MCF 10A (cell line): ENCODE measurements around the gene C6orf47. TPM values are rescaled to one million over a fixed set of nuclear protein-coding genes. Genes with fewer than 3 reads are reported as not detected.

Source experiments
- BruUV-seq: library from RNA; stranded (reverse); fragments of 400-500 nt; replicated peaks from 2 replicates; lab custom pipeline; 2021; lab: Mats Ljungman, UMichigan
- CTCF ChIA-PET: fragments of 300-600 bp; sonication (Branson Sonifier 250); formaldehyde crosslinking; extraction: SDS; loops from one replicate; lab custom pipeline; 2021; ENCODE audit warnings: antibody characterized with exemption, inconsistent platforms; lab: Yijun Ruan, JAX
- POLR2A ChIA-PET: fragments of 300-600, 350-650 bp; sonication (Branson Sonifier 250); formaldehyde crosslinking; extraction: SDS; loops from one replicate; lab custom pipeline; 2020; ENCODE audit warnings: antibody characterized with exemption, inconsistent platforms; lab: Yijun Ruan, JAX
- DNase-seq: peaks from one replicate; pipeline ENCODE4 v3.0.0-alpha.2; 2018; ENCODE audit not compliant: unreplicated experiment
- H3K27ac Mint-ChIP-seq: one replicate; pipeline ENCODE4 v1.8.0; 2022; ENCODE audit warnings: mild to moderate bottlenecking, low read depth, mixed read lengths; ENCODE audit not compliant: unreplicated experiment
- H3K27me3 Mint-ChIP-seq: one replicate; pipeline ENCODE4 v1.8.0; 2022; ENCODE audit warnings: mixed read lengths; ENCODE audit not compliant: insufficient read depth, unreplicated experiment
- H3K36me3 Mint-ChIP-seq: one replicate; pipeline ENCODE4 v1.8.0; 2022; ENCODE audit warnings: mild to moderate bottlenecking, moderate library complexity, mixed read lengths; ENCODE audit not compliant: insufficient read depth, unreplicated experiment
- H3K4me1 Mint-ChIP-seq: one replicate; pipeline ENCODE4 v1.8.0; 2022; ENCODE audit warnings: mixed read lengths; ENCODE audit not compliant: insufficient read depth, unreplicated experiment
- H3K4me3 Mint-ChIP-seq: one replicate; pipeline ENCODE4 v1.8.0; 2022; ENCODE audit warnings: mild to moderate bottlenecking, moderate library complexity, mixed read lengths; ENCODE audit not compliant: unreplicated experiment
- H3K9me3 Mint-ChIP-seq: one replicate; pipeline ENCODE4 v1.8.0; 2022; ENCODE audit warnings: mixed read lengths; ENCODE audit not compliant: unreplicated experiment
- intact Hi-C: fragments of 100-400 bp; cut with micrococcal nuclease; formaldehyde crosslinking; loops from 2 replicates; pipeline ENCODE4 v1.14.1; 2022
- total RNA-seq: library from RNA; stranded (reverse); gene quantifications from 2 replicates; pipeline ENCODE4 v1.2.3, GENCODE V29; 2022
- TF ChIP-seq, protein P1 (sequence below): fragments of 200-600 bp; IDR thresholded peaks from one replicate; pipeline ENCODE4 v1.8.0; 2022; ENCODE audit warnings: antibody characterized with exemption, mild to moderate bottlenecking; ENCODE audit not compliant: unreplicated experiment

C6orf47 gene
- total RNA-seq, 1 experiment from 2014 or later = 15.5 TPM

DNA sequence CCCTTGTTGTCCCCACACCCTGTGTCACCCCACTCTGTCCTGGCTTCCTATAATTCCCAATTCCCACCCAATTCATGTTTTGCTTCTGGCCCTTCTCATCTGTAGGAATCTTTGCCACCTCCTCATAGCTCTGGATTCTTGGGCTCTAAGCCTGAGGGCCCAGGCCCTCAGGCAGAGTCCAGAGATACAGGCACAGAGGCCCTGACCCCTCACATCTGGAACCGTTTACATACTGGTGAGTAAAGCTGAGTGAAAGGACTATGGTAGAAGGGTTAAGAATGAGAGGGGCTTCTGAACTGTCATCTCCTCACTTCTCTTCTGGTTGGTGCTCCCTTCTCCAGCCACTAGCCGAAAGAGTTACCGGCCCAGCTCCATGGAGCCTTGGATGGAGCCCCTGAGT is 26.4 kb downstream of the C6orf47 start:
- intact Hi-C loops = no loop called here
- BruUV-seq = no TSS peak
- no peak for DNase-seq
- H3K27ac Mint-ChIP-seq = no peak overlapping the region
- no peaks in the 10 kb centered on the region for H3K4me1 Mint-ChIP-seq
- H3K36me3 Mint-ChIP-seq = peaks cover 93% of the 10 kb centered on the region
- TF ChIP-seq, protein P1, sequence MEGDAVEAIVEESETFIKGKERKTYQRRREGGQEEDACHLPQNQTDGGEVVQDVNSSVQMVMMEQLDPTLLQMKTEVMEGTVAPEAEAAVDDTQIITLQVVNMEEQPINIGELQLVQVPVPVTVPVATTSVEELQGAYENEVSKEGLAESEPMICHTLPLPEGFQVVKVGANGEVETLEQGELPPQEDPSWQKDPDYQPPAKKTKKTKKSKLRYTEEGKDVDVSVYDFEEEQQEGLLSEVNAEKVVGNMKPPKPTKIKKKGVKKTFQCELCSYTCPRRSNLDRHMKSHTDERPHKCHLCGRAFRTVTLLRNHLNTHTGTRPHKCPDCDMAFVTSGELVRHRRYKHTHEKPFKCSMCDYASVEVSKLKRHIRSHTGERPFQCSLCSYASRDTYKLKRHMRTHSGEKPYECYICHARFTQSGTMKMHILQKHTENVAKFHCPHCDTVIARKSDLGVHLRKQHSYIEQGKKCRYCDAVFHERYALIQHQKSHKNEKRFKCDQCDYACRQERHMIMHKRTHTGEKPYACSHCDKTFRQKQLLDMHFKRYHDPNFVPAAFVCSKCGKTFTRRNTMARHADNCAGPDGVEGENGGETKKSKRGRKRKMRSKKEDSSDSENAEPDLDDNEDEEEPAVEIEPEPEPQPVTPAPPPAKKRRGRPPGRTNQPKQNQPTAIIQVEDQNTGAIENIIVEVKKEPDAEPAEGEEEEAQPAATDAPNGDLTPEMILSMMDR = no peak
- H3K9me3 Mint-ChIP-seq = no peaks in the 10 kb centered on the region
- POLR2A ChIA-PET = interaction anchor here (1.0 to 3.0 kb wide), 2 partner anchors 12 to 19 kb away, joined by 3 to 10 read pairs; no protein-coding TSS in a partner anchor
- no peaks in the 10 kb centered on the region for H3K27me3 Mint-ChIP-seq
- CTCF ChIA-PET = interaction anchor here (0.7 to 1.0 kb wide), 2 partner anchors 49 to 66 kb away, joined by 3 read pairs; no protein-coding TSS in a partner anchor
- no peak overlapping the region for H3K4me3 Mint-ChIP-seq

DNA sequence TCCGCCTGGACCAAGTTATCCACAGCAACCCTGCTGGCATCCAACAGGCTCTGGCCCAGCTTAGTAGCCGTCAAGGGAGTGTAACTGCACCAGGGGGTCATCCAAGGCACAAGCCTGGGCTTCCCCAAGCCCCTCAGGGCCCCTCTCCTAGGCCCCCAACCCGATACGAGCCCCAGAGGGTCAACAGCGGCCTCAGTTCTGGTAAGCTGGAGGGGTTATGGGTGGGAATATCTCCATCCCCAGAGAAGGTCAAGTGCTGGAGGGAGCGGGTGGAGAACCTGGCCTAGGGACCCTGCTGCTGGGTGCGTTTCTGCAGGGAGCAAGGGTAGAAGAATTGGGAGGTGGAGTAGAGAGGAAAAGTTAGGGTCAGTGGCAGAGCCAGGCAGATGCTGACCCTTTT is 27.1 kb downstream of the C6orf47 start:
- intact Hi-C loops = no loop called here
- no TSS peak for BruUV-seq
- H3K9me3 Mint-ChIP-seq = no peaks in the 10 kb centered on the region
- H3K4me1 Mint-ChIP-seq = no peaks in the 10 kb centered on the region
- H3K27ac Mint-ChIP-seq = no peak overlapping the region
- H3K4me3 Mint-ChIP-seq = no peak overlapping the region
- ChIA-PET CTCF (interaction anchor here (0.6 to 1.0 kb wide), 3 partner anchors 35 to 66 kb away, joined by 3 read pairs; no protein-coding TSS in a partner anchor), POLR2A (interaction anchor here (1.0 to 3.0 kb wide), 3 partner anchors 11 to 20 kb away, joined by 3 to 10 read pairs (median 7); partner anchors contain the start of gene BAG6)
- DNase-seq = no peak
- no peaks in the 10 kb centered on the region for H3K27me3 Mint-ChIP-seq
- H3K36me3 Mint-ChIP-seq = peaks cover 97% of the 10 kb centered on the region
- TF ChIP-seq, protein P1 = no peak

DNA sequence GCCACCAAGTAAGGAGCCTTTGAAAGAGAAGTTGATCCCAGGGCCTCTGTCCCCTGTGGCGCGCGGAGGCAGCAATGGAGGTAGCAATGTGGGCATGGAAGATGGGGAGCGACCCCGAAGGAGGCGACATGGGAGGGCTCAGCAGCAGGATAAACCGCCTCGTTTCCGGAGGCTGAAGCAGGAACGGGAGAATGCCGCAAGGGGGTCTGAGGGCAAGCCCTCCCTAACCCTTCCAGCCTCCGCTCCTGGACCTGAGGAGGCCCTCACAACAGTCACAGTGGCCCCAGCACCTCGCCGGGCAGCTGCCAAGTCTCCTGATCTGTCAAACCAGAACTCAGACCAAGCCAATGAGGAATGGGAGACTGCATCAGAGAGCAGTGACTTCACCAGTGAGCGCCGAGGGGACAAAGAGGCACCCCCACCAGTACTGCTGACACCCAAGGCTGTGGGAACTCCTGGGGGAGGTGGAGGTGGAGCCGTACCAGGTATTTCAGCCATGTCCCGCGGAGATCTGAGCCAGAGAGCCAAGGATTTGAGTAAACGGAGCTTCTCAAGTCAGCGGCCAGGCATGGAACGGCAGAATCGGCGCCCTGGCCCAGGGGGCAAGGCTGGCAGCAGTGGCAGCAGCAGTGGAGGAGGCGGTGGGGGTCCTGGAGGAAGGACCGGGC is 28.2 kb downstream of the C6orf47 start:
- ChIA-PET CTCF (interaction anchor here (0.6 kb wide), 1 partner anchor 34 kb away, joined by 3 read pairs; no protein-coding TSS in a partner anchor), POLR2A (interaction anchor here (1.1 to 3.0 kb wide), 2 partner anchors 10 to 20 kb away, joined by 7 to 10 read pairs; partner anchors contain the start of gene BAG6)
- BruUV-seq = no TSS peak
- H3K4me3 Mint-ChIP-seq = no peak overlapping the region
- TF ChIP-seq, protein P1 = no peak
- DNase-seq = no peak
- H3K27me3 Mint-ChIP-seq = no peaks in the 10 kb centered on the region
- peaks cover 99% of the 10 kb centered on the region for H3K36me3 Mint-ChIP-seq
- intact Hi-C loops = no loop called here
- H3K4me1 Mint-ChIP-seq = no peaks in the 10 kb centered on the region
- H3K9me3 Mint-ChIP-seq = no peaks in the 10 kb centered on the region
- no peak overlapping the region for H3K27ac Mint-ChIP-seq

DNA sequence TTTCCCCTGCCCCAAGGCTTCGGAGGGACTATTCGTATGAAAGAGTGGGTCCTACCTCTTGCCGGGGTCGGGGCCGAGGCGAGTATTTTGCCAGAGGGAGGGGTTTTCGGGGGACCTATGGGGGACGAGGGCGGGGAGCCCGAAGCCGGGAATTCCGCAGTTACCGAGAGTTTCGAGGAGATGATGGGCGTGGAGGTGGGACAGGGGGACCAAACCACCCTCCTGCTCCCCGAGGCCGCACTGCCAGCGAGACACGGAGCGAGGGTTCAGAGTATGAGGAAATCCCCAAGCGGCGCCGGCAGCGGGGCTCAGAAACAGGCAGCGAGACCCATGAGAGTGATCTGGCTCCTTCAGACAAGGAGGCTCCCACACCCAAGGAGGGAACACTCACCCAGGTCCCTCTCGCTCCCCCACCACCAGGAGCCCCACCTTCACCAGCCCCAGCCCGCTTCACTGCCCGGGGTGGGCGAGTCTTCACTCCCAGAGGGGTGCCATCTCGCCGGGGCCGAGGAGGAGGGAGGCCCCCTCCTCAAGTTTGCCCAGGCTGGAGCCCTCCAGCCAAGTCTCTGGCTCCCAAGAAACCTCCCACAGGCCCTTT is 28.8 kb downstream of the C6orf47 start:
- CTCF ChIA-PET = interaction anchor here (0.8 kb wide), 1 partner anchor 466 kb away, joined by 4 read pairs; no protein-coding TSS in a partner anchor
- peak overlapping the region; percentile 12 for H3K27ac Mint-ChIP-seq

More for the DNA sequence above, 28.8 kb downstream of the C6orf47 start:
- BruUV-seq = no TSS peak
- intact Hi-C loops = no loop called here
- no peak for DNase-seq
- TF ChIP-seq, protein P1 = no peak
- no peaks in the 10 kb centered on the region for H3K27me3 Mint-ChIP-seq
- no peaks in the 10 kb centered on the region for H3K9me3 Mint-ChIP-seq
- H3K4me3 Mint-ChIP-seq = no peak overlapping the region
- H3K4me1 Mint-ChIP-seq = no peaks in the 10 kb centered on the region
- peaks cover 100% of the 10 kb centered on the region for H3K36me3 Mint-ChIP-seq
- POLR2A ChIA-PET = no interaction called here
